GM18868 (cell line): Measurements from ENCODE around the gene LIPE.
"Not testable (repeated sequence)": the region's sequence is repeated elsewhere in the genome, so short reads cannot be mapped to it uniquely, and the experiment has no call there.

Source experiments
- ATAC-seq: cut with Tn5 transposase; IDR thresholded peaks from one replicate; pipeline ENCODE4 v1.9.1; 2021; ENCODE audit warnings: mild to moderate bottlenecking, moderate library complexity; ENCODE audit not compliant: unreplicated experiment

LIPE gene

GRCh38 chr19:42450314-42450934 lies 23.2 kb upstream of the LIPE start:
- ATAC-seq: peak; percentile 77

GRCh38 chr19:42448306-42448705 lies 21.1 kb upstream of the LIPE start:
- not testable (repeated sequence) for ATAC-seq

GRCh38 chr19:42445948-42446347 lies 18.8 kb upstream of the LIPE start:
- ATAC-seq: no peak

- ATAC-seq: no peak
These were observed 16.8 kb upstream of the LIPE start for GRCh38 chr19:42443944-42444398.

GRCh38 chr19:42442833-42443232 lies 15.6 kb upstream of the LIPE start, which contains the start of gene CXCL17:
Gene CXCL17, minus strand, starts transcription at chr19:42442946. Its CDS starts 114 bp downstream, at chr19:42442832.
- ATAC-seq: no peak

GRCh38 chr19:42441049-42441445 lies 13.9 kb upstream of the LIPE start:
- no peak for ATAC-seq

GRCh38 chr19:42440357-42441048 lies 13.3 kb upstream of the LIPE start:
- ATAC-seq: no peak

- ATAC-seq: no peak
These were observed 8.8 kb upstream of the LIPE start for GRCh38 chr19:42436006-42436405.

GRCh38 chr19:42435316-42435715 lies 8.1 kb upstream of the LIPE start:
- ATAC-seq: no peak

- ATAC-seq: no peak
These were observed 6.5 kb upstream of the LIPE start for GRCh38 chr19:42433503-42434260.

- no peak for ATAC-seq
These were observed 4.3 kb upstream of the LIPE start for GRCh38 chr19:42431486-42431885.

GRCh38 chr19:42428676-42429075 lies 1.5 kb upstream of the LIPE start:
- no peak for ATAC-seq

- ATAC-seq: no peak
These were observed 545 bp downstream of the LIPE start for GRCh38 chr19:42426643-42427042.

GRCh38 chr19:42424712-42425131 lies 2.5 kb downstream of the LIPE start:
- no peak for ATAC-seq

- ATAC-seq: no peak
These were observed 2.9 kb downstream of the LIPE start for GRCh38 chr19:42424345-42424707.

GRCh38 chr19:42423462-42424344 lies 3.5 kb downstream of the LIPE start:
- peak; percentile 78 for ATAC-seq

GRCh38 chr19:42422901-42423461 lies 4.2 kb downstream of the LIPE start:
- ATAC-seq: peak; percentile 28

GRCh38 chr19:42422092-42422900 lies 4.9 kb downstream of the LIPE start:
- no peak for ATAC-seq

GRCh38 chr19:42421591-42422031 lies 5.6 kb downstream of the LIPE start:
- no peak for ATAC-seq

GRCh38 chr19:42421101-42421500 lies 6.1 kb downstream of the LIPE start:
- no peak for ATAC-seq
